ENCODE data around the gene RSF1.

DNA sequence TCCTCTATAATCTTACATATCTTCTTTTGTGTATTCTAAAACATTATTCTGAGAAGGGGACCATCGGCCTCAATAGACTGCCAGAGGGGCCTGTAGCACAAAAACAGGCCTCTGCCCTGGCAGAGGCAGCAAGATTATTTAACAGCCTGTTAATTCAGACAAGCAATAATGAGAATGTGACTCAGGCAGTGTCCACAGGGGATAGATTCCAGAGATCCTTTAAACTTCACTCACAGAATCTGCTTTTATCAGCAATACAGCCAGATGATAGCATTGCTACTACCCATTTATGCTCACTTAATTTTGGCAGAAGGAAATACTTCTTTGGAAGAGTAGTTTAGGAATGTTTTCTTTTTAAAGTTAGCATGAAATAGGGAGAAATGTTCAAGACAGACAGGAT, 45.3 kb upstream of the RSF1 start:
- TF ChIP-seq, protein P1, sequence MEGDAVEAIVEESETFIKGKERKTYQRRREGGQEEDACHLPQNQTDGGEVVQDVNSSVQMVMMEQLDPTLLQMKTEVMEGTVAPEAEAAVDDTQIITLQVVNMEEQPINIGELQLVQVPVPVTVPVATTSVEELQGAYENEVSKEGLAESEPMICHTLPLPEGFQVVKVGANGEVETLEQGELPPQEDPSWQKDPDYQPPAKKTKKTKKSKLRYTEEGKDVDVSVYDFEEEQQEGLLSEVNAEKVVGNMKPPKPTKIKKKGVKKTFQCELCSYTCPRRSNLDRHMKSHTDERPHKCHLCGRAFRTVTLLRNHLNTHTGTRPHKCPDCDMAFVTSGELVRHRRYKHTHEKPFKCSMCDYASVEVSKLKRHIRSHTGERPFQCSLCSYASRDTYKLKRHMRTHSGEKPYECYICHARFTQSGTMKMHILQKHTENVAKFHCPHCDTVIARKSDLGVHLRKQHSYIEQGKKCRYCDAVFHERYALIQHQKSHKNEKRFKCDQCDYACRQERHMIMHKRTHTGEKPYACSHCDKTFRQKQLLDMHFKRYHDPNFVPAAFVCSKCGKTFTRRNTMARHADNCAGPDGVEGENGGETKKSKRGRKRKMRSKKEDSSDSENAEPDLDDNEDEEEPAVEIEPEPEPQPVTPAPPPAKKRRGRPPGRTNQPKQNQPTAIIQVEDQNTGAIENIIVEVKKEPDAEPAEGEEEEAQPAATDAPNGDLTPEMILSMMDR (IDR thresholded peaks at IDR 0.05), result no peak
- TF ChIP-seq EZH2 (IDR thresholded peaks at IDR 0.05; ENCODE audit: borderline replicate concordance, insufficient read depth, low read depth, low read length, poor library complexity, severe bottlenecking), result no peak

Data from B cell (primary cell).